Dendritic cell treated with granulocyte-macrophage colony-stimulating factor and Interleukin-4, amounts not matched to agents 40 ng/mL and 50 ng/mL, for 4 days (primary cell): ENCODE results near the gene FRRS1.

ENCODE experiments used
- H3K27ac Mint-ChIP-seq: one replicate; pipeline ENCODE4 v1.8.0; 2022; ENCODE audit warnings: mild to moderate bottlenecking, mixed read lengths
- H3K27me3 Mint-ChIP-seq: one replicate; pipeline ENCODE4 v1.8.0; 2022; ENCODE audit warnings: mild to moderate bottlenecking, mixed read lengths
- H3K36me3 Mint-ChIP-seq: one replicate; pipeline ENCODE4 v1.8.0; 2022; ENCODE audit warnings: low read depth, mixed read lengths
- H3K4me1 Mint-ChIP-seq: one replicate; pipeline ENCODE4 v1.8.0; 2022; ENCODE audit warnings: low read depth, mixed read lengths
- H3K4me3 Mint-ChIP-seq: one replicate; pipeline ENCODE4 v1.8.0; 2022; ENCODE audit warnings: mild to moderate bottlenecking, moderate library complexity, mixed read lengths
- H3K9me3 Mint-ChIP-seq: one replicate; pipeline ENCODE4 v1.8.0; 2022; ENCODE audit warnings: mixed read lengths
- intact Hi-C: fragments of 100-400 bp; cut with micrococcal nuclease; formaldehyde crosslinking; loops from one replicate; pipeline ENCODE4 v1.15.0; 2022

FRRS1 gene

GRCh38 chr1:99758073-99758511 is 8.3 kb downstream of the FRRS1 start:
- H3K4me1 Mint-ChIP-seq = peaks cover 42% of the 10 kb centered on the region
- H3K27me3 Mint-ChIP-seq = no peaks in the 10 kb centered on the region
- no peak overlapping the region for H3K27ac Mint-ChIP-seq
- H3K4me3 Mint-ChIP-seq = no peak overlapping the region
- no peaks in the 10 kb centered on the region for H3K36me3 Mint-ChIP-seq
- H3K9me3 Mint-ChIP-seq = peaks cover 8% of the 10 kb centered on the region
- intact Hi-C loops = no loop called here

GRCh38 chr1:99756598-99756997 is 9.8 kb downstream of the FRRS1 start:
- Mint-ChIP-seq H3K27me3 (no peaks in the 10 kb centered on the region), H3K4me3 (no peak overlapping the region), H3K36me3 (no peaks in the 10 kb centered on the region), H3K9me3 (peaks cover 8% of the 10 kb centered on the region), H3K27ac (no peak overlapping the region), H3K4me1 (peaks cover 28% of the 10 kb centered on the region)
- intact Hi-C loops = no loop called here

- intact Hi-C loops = no loop called here
Measured at GRCh38 chr1:99755664-99756063, 10.8 kb downstream of the FRRS1 start.

GRCh38 chr1:99754697-99755096 is 11.7 kb downstream of the FRRS1 start:
- Mint-ChIP-seq H3K36me3 (no peaks in the 10 kb centered on the region), H3K9me3 (peaks cover 8% of the 10 kb centered on the region)
- intact Hi-C loops = no loop called here

More at GRCh38 chr1:99755664-99756063, 10.8 kb downstream of the FRRS1 start:
- no peaks in the 10 kb centered on the region for H3K36me3 Mint-ChIP-seq
- H3K27ac Mint-ChIP-seq = no peak overlapping the region
- H3K4me3 Mint-ChIP-seq = no peak overlapping the region
- H3K9me3 Mint-ChIP-seq = peaks cover 8% of the 10 kb centered on the region
- no peaks in the 10 kb centered on the region for H3K27me3 Mint-ChIP-seq
- H3K4me1 Mint-ChIP-seq = peaks cover 24% of the 10 kb centered on the region

DNA sequence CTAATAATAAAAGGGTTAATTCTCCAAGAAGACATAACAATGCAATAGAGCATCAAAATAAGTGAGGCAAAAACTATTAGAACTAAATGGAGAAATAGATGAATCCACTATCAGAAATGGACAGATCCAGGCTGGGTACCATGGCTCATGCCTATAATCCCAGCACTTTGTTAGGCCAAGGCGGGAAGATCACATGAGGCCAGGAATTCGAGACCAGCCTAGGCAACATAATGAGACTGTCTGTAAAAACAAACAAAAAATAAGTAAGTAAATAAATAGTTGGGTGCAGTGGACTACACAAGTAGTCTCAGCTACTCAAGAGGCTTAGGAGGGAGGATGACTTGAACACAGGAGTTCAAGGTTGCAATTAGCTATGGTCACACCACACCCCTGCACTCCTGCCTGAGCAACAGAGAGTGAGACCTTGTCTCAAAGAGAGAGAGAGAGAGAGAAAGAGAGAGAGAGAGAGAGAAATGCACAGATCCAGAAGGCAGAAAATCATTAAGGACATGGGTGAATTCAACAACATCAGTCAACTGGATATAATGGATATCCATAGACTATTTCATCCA is 12.3 kb downstream of the FRRS1 start:
- no peak overlapping the region for H3K27ac Mint-ChIP-seq
- H3K9me3 Mint-ChIP-seq = peaks cover 3% of the 10 kb centered on the region
- peaks cover 16% of the 10 kb centered on the region for H3K4me1 Mint-ChIP-seq
- H3K27me3 Mint-ChIP-seq = no peaks in the 10 kb centered on the region
- H3K36me3 Mint-ChIP-seq = no peaks in the 10 kb centered on the region
- intact Hi-C loops = no loop called here
- no peak overlapping the region for H3K4me3 Mint-ChIP-seq

More at GRCh38 chr1:99754697-99755096, 11.7 kb downstream of the FRRS1 start:
- no peak overlapping the region for H3K27ac Mint-ChIP-seq
- no peaks in the 10 kb centered on the region for H3K27me3 Mint-ChIP-seq
- no peak overlapping the region for H3K4me3 Mint-ChIP-seq
- peaks cover 21% of the 10 kb centered on the region for H3K4me1 Mint-ChIP-seq

GRCh38 chr1:99751877-99752504 is 14.4 kb downstream of the FRRS1 start:
- no peak overlapping the region for H3K27ac Mint-ChIP-seq
- H3K36me3 Mint-ChIP-seq = no peaks in the 10 kb centered on the region
- H3K27me3 Mint-ChIP-seq = no peaks in the 10 kb centered on the region
- intact Hi-C loops = no loop called here
- no peak overlapping the region for H3K4me3 Mint-ChIP-seq
- no peaks in the 10 kb centered on the region for H3K4me1 Mint-ChIP-seq
- no peaks in the 10 kb centered on the region for H3K9me3 Mint-ChIP-seq

- intact Hi-C loops = no loop called here
- Mint-ChIP-seq H3K36me3 (peaks cover 19% of the 10 kb centered on the region), H3K27ac (no peak overlapping the region), H3K27me3 (no peaks in the 10 kb centered on the region), H3K4me3 (no peak overlapping the region), H3K9me3 (no peaks in the 10 kb centered on the region), H3K4me1 (no peaks in the 10 kb centered on the region)
Measured at GRCh38 chr1:99749504-99750347, 16.7 kb downstream of the FRRS1 start.

DNA sequence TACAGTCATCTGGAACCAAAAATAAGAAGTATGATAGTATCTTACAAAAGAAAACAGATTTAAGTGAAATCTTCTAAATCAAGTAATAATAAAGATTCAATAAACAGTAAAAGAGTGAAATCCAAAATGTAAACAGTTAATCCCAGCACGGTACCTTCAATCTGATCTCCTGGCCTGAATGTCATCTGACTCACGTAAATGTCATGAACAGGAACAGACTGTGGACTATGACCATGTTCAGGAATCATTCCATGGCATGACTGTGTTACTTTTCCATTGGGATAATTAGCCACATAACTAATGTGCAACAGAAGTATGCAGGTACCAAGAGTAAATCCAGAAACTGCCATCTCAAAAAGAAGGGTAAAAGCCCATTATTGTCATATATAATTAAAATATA is 18.0 kb downstream of the FRRS1 start:
- intact Hi-C loops = no loop called here
- no peaks in the 10 kb centered on the region for H3K9me3 Mint-ChIP-seq
- no peaks in the 10 kb centered on the region for H3K27me3 Mint-ChIP-seq
- peaks cover 25% of the 10 kb centered on the region for H3K36me3 Mint-ChIP-seq
- no peak overlapping the region for H3K27ac Mint-ChIP-seq
- no peak overlapping the region for H3K4me3 Mint-ChIP-seq
- H3K4me1 Mint-ChIP-seq = no peaks in the 10 kb centered on the region

DNA sequence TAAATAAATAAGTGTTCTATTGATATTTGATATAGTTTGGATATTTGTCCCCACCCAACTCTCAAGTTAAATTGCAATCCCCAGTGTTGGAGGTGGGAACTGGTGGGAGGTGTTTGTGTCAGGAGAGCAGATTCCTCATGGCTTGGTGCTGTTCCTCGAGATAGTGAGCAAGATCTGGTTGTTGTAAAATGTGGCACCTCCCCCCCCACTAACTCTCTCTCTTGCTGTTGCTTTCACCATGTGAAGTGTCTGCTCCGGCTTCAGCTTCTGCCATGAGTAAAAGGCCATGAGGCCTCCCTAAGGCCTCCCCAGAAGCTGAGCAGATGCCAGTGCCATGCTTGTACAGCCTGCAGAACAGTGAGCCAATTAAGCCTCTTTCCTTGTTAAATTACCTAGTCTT is 20.8 kb downstream of the FRRS1 start:
- peaks cover 45% of the 10 kb centered on the region for H3K36me3 Mint-ChIP-seq
- no peaks in the 10 kb centered on the region for H3K27me3 Mint-ChIP-seq
- H3K27ac Mint-ChIP-seq = no peak overlapping the region
- no peak overlapping the region for H3K4me3 Mint-ChIP-seq
- no peaks in the 10 kb centered on the region for H3K9me3 Mint-ChIP-seq
- H3K4me1 Mint-ChIP-seq = no peaks in the 10 kb centered on the region
- intact Hi-C loops = no loop called here

DNA sequence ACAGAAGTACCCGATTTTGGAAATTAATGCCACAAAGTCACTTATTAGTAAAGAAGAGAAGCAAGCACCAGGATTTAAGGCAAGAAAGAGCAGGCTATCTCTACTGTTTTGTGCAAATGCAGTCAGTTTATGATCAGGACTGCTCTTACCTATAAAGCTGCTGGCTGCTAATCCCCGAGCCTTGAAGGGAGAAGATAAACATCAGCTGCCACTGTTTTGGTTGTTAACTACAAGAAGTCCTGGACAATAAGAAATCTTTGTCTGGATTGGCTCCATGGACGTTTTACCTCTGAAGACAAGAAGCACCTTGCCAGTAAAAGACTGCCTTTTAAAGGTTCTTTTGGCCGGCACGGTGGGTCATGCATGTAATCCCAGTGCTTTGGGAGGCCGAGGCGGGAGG is 21.4 kb downstream of the FRRS1 start:
- no peaks in the 10 kb centered on the region for H3K27me3 Mint-ChIP-seq
- H3K9me3 Mint-ChIP-seq = no peaks in the 10 kb centered on the region
- H3K36me3 Mint-ChIP-seq = peaks cover 51% of the 10 kb centered on the region
- H3K4me3 Mint-ChIP-seq = no peak overlapping the region
- no peaks in the 10 kb centered on the region for H3K4me1 Mint-ChIP-seq
- intact Hi-C loops = no loop called here
- H3K27ac Mint-ChIP-seq = no peak overlapping the region

DNA sequence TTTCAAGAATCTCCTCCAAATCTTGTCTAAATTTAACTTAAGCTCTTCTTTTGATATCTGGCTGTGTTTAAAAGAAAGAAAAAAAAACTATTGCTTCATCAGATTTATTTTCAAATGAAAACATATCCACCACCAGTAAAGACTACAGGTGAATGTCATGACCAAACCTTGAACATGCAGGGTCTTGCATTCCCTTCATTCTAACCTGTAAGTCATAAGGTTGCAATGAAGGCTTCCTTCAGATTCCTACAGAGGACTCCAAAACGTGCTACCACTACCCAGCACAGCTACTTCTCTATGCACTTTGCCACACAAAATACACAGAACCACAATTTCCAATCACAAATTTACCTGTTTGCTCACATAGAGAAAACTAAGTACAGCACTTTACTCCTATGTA is 26.3 kb downstream of the FRRS1 start:
- H3K27ac Mint-ChIP-seq = no peak overlapping the region
- H3K4me1 Mint-ChIP-seq = no peaks in the 10 kb centered on the region

GRCh38 chr1:99738858-99739465 is 27.5 kb downstream of the FRRS1 start:
- Mint-ChIP-seq H3K27ac (no peak overlapping the region), H3K27me3 (no peaks in the 10 kb centered on the region), H3K4me3 (no peak overlapping the region), H3K4me1 (no peaks in the 10 kb centered on the region), H3K9me3 (no peaks in the 10 kb centered on the region), H3K36me3 (peaks cover 58% of the 10 kb centered on the region)
- intact Hi-C loops = no loop called here

More for the DNA sequence above, 26.3 kb downstream of the FRRS1 start:
- intact Hi-C loops = no loop called here
- Mint-ChIP-seq H3K27me3 (no peaks in the 10 kb centered on the region), H3K9me3 (no peaks in the 10 kb centered on the region), H3K36me3 (peaks cover 55% of the 10 kb centered on the region), H3K4me3 (no peak overlapping the region)

DNA sequence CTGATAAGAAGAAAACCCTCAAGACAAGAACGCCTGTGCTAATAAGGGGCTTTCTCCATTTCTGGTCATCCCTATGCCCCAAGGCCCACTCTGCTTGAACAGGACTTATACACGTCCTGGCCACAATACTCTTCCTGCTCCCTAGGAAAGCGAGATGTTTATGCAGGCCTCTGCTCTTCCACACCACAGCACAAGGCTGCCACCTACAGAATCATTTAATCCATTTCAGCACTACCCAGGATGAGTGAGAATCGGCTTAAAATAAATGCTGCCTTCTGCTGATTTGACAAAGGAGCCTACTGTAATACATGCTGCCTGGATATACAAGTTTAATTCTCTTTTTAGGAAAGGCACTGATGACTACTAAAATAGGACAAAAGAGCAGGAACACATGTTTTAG is 29.4 kb downstream of the FRRS1 start:
- Mint-ChIP-seq H3K9me3 (no peaks in the 10 kb centered on the region), H3K36me3 (peaks cover 52% of the 10 kb centered on the region), H3K27ac (no peak overlapping the region), H3K4me3 (no peak overlapping the region), H3K4me1 (no peaks in the 10 kb centered on the region), H3K27me3 (no peaks in the 10 kb centered on the region)
- intact Hi-C loops = no loop called here

GRCh38 chr1:99735852-99736251 is 30.6 kb downstream of the FRRS1 start:
- no peaks in the 10 kb centered on the region for H3K9me3 Mint-ChIP-seq
- H3K4me1 Mint-ChIP-seq = no peaks in the 10 kb centered on the region
- H3K27ac Mint-ChIP-seq = no peak overlapping the region
- peaks cover 44% of the 10 kb centered on the region for H3K36me3 Mint-ChIP-seq
- intact Hi-C loops = no loop called here
- no peak overlapping the region for H3K4me3 Mint-ChIP-seq
- no peaks in the 10 kb centered on the region for H3K27me3 Mint-ChIP-seq
